IPS-18c (cell line): ENCODE results near the gene SUSD1.

ENCODE experiments used
- H3K4me3 ChIP-seq: 2 replicates; pipeline ENCODE4 v1.7.0; 2013; ENCODE audit warnings: low read depth, mild to moderate bottlenecking, low read length, moderate library complexity; ENCODE audit not compliant: insufficient read depth
- H3K9me3 ChIP-seq: one replicate; pipeline ENCODE4 v1.6.1; 2013; ENCODE audit warnings: mild to moderate bottlenecking, low read length, moderate library complexity; ENCODE audit not compliant: control insufficient read depth, insufficient read depth

The SUSD1 gene

DNA sequence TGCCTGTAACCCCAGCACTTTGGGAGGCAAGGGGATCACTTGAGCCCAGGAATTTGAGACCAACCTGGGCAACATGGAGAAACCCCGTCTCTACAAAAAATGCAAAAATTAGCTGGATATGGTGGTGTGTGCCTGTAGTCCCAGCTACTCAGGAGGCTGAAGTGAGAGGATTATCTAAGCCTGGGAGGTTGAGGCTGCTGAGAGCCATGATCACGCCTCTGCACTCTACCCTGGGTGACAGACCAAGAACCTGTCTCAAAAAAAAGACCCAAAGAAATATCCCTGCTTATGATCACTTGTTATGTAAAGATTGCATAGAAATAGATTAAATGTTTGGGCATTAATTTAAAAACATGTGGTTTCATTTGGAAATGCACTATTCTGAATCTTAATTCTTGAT lies 153.4 kb downstream of the SUSD1 start:
- Histone ChIP-seq H3K9me3 (no peaks in the 10 kb centered on the region), H3K4me3 (no peak overlapping the region)

DNA sequence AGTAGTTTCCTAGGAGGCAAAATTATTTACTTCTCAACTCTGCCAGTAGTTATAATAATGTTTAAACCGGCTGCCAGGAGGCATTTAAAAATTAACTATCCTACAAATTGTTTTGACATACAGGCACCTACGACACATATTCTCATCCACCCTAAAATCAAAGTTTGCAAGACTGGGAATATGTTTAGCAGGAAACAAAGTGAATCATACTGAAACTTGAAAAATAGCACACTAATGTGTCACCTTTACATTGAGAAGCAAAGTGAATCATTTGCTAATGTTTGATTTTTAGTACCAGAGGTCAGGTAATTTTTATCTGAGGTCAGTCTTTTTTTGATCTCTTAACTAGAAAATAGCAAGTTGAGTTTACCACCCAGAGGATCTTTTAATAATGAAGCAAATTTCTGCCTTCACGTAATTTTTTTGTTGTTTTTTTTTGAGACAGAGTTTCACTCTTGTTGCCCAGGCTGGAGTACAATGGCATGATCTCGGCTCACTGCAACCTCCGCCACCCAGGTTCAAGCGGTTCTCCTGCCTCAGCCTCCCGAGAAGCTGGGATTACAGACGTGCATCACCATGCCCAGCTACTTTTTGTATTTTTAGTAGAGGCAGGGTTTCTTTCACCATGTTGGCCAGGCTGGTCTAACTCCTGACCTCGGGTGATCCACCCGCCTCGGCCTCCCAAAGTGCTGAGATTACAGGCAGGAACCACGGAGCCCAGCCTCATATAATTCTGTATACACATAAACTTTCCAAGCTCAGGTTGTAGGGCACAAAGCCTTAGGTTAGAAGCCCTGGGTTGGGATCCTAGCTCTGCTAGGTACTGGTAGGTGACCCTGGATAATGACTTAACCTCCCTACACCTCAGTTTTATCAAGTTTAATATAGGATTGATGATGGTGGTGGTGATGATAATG lies 154.2 kb downstream of the SUSD1 start:
- Histone ChIP-seq H3K4me3 (no peak overlapping the region), H3K9me3 (no peaks in the 10 kb centered on the region)

DNA sequence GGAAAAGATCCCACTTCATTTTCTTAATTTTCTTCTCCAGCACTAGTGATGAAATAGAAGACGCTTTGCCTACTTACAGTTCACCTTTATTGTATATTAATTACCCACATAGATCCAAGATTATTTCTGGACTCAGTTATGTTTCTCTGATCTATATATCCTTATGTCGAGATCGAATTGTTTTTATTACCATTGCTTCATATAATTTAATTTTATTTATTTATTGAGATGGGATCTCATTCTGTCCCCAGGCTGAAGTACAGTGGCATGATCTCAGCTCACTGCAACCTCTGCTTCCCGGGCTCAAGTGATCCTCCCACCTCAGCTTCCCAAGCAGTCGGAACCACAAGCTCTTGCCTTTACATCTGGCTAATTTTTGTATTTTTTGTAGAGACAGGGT lies 157.2 kb downstream of the SUSD1 start:
- no peak overlapping the region for H3K4me3 ChIP-seq
- no peaks in the 10 kb centered on the region for H3K9me3 ChIP-seq

DNA sequence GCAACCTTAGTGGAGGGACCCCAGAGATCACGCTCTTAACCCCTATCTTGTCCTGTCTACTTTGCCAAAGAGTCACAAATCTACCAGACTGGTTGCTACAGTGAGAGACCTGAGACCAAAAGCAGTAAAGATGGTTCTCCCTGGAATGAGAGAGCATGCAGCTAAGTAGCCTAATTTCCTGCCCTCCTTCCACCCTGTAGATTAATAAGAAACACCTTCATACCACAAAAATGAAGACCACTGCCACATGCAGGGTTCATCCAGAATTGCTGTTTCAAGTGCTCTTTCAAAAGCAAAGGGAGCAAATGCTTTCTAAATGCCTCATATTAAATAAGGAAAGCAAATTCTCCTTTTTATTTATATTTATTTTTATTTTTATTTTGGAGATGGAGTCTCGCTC lies 159.4 kb downstream of the SUSD1 start:
- no peak overlapping the region for H3K4me3 ChIP-seq

DNA sequence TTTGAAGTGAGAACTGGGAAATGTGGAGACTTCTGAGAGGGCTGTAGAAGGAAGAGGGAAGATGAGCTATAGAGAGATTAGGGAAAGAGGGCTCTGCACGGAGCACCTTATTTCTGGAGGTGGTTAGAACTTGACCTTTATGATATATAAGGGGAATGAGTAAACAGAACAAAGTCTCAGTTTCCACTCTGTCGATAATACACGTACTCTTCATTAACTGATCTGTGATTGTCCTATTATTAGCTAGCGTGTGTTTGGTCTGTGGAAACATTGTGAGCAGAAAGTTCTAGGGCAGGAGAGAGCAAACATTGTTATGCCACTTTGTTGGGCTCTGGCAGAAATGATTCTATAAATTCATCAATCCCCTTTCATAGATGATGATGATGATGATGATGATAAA lies 159.9 kb downstream of the SUSD1 start:
- no peaks in the 10 kb centered on the region for H3K9me3 ChIP-seq
- no peak overlapping the region for H3K4me3 ChIP-seq

More for the DNA sequence above, 159.4 kb downstream of the SUSD1 start:
- no peaks in the 10 kb centered on the region for H3K9me3 ChIP-seq

DNA sequence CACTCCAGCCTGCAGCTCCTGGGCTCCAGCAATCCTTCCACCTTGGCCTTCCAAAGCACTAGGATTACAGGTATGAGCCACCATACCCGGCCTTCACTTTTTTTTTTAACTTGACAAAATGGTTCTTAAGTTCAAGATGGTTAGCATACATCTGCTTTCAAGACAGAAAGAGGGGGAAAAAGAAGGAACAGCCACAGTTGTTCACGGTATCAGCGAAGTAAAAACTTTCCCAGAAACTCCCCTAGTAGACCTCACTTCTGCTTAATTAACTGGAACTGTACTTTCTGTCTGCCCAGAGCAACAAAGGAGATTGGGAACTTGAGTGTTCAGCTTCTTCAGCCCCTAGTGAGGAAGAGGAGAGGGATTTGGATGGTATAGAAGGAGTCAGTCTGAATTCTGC lies 161.8 kb downstream of the SUSD1 start:
- Histone ChIP-seq H3K9me3 (no peaks in the 10 kb centered on the region), H3K4me3 (no peak overlapping the region)

DNA sequence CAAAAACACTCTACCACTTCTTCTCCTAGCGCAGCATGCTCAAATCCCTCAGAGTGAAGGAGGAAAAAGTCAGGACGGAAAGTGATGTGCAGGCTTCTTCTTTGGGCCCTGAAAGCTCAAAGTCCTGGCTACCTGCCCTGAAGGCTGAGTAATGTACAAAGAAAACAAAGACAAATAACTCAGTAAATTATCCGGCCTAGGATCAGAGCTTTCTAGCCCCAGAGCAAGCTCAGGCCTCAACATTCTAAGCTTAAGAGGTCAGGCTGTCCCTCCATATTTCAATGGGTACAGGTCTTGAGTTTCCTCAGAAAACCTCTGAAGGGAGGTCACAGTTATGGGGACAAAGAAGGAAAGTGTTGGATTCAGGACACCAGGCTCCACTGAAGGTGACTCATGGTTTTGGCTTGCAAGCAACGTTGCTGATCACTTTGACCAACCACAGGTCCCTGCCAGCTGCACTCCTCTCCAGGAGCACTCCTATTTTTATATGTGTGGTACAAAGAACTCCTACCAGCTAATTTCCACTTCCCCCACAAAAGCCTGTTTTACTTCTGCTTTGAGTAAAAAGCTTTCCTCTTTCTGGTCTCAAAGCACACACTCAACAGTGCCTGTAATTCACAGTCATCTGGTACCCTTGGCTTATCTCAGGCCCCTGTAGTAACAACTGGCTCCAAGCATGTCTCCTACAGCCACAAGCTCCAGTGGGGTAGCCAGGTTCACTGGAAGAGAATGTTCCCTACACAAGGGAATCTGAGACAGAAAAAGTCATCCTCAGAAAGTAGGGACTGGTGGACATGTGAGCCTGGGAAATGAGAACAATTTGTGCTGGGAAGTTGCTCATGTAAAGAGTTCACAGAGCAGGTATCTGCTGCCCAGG lies 162.8 kb downstream of the SUSD1 start:
- Histone ChIP-seq H3K9me3 (no peaks in the 10 kb centered on the region), H3K4me3 (no peak overlapping the region)

DNA sequence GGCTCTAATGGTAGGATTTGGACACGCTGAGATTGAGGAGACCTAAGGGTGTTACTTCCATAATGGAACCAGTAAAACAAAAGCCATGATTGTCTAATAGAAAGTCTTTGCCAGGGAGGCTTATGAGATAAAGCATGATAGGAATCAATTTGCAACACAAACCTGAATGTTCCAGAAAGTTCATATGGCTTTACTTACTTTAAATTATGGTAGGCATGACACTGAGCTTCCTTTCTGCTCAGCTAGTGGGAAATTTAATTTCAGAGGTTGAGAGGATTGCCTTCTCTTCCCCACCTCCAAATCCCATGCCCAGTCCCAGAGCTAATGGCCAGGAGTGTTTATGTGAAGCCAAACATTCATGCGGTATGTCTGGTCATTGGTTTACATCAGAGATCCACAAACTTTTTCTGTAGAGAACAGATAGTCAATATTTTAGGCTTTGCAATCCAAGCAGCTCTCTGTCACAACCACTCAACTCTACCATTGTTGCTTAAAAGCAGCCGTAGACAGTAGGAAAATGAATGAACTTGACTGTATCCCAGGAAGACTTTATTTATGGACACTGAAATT lies 164.0 kb downstream of the SUSD1 start:
- Histone ChIP-seq H3K9me3 (no peaks in the 10 kb centered on the region), H3K4me3 (no peak overlapping the region)

DNA sequence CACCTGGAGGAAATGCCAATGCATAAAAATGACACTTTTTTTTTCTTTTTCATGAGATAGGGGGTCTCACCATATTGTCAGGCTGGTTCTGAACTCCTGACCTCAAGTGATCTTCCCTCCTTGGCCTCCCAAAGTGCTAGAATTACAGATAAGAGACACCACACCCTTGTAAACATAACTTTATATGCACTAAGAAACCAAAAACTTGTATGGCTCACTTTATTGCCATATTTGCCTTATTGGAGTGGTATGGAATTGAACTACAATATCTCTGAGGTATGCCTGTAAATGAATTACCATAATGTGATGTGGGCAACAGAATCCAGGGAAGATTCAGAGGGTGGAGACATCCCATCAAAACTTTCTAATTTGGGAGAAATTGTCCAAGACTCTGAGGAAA lies 164.6 kb downstream of the SUSD1 start:
- H3K4me3 ChIP-seq, result no peak overlapping the region
- no peaks in the 10 kb centered on the region for H3K9me3 ChIP-seq

DNA sequence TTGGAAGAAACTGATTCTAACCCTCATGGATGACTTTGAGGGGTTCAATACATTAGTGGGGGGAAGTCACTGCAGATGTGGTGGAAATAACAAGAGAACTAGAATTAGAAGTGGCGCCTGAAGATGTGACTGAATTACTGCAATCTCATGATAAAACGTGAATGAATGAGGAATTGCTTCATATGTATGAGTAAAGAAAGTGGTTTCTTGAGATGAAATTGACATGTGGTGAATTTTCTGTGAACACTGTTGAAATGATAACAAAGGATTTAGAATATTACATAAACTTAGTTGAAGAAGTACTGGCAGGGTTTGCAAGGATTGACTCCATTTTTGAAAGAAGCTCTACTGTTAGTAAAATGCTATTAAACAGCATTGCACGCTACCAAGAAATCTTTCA lies 165.4 kb downstream of the SUSD1 start:
- no peak overlapping the region for H3K4me3 ChIP-seq
- H3K9me3 ChIP-seq, result no peaks in the 10 kb centered on the region

DNA sequence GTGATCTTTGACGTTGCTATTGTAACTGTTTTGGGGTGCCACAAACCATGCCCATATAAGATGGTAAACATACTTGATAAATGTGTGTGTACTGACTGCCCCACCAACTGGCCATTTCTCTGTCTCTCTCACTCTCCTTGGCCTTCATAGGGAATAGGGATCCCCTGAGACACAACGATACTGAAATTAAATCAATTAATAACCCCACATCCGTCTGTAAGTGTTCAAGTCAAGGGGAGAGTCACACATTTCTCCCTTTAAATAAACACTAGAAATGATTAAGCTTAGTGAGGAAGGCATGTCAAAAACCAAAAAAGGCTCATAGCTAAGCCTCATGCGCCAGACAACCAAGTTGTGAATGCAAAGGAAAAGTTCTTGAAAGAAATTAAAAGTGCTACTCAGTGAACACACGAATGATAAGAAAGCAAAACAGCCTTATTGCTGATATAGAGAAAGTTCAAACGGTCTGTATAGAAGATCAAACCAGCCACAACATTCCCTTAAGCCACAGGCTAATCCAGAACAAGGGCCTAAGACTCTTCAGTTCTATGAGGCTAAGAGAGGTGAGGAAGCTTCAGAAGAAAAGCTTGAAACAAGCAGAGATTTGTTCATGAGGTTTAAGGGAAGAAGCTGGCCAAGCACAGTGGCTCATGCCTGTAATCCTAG lies 167.4 kb downstream of the SUSD1 start:
- Histone ChIP-seq H3K9me3 (no peaks in the 10 kb centered on the region), H3K4me3 (no peak overlapping the region)

DNA sequence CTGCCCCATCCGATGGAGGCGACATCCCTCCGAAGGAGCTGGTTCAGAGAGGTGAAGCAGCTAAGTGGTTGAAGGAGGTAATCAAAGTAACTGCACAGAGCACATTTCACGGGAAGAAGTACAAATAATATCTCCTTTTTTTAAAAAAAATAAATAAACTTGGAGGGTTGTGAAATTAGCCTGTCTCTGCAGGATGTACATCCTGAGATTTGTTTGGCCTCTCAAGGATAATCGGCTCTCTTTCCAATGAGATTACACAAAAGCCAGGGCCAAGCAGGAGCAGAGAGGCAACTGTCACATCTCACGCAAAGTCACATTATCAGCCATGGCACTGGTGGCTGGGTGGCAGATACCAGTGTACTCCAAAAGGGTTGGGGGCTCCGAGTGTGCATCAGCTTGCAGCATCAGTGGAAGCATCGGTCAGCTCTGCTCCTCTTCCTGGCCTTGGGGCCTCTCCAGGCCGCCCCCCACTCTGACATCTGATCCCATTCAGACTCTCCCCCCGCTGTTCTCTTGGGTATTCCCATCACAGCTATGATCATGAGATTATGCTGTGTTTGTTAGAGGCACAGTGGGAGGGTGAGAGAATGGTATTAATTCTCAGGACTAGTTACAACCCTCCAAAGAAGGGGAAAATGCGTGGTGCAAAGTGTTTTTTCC lies 168.6 kb downstream of the SUSD1 start:
- Histone ChIP-seq H3K4me3 (no peak overlapping the region), H3K9me3 (no peaks in the 10 kb centered on the region)

DNA sequence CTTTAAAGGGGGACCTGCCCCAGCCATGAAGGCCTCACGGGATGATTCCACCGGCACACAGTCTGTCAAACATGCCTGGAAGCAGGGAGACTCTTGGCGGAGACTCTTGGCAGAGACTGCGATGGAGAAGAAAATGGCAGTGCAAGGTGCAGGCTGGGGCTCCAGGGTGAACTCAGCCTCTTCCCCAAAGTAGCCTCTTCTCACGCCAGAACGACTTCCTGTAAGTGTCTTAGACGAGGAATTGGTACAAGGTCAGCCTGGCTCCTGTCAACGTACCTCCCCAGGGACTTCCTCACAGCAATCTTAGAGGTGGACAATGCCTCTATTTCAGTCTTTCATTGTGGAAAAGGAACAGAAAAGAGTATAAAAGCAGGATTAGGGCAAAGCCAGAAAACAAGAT lies 169.2 kb downstream of the SUSD1 start:
- Histone ChIP-seq H3K4me3 (no peak overlapping the region), H3K9me3 (no peaks in the 10 kb centered on the region)

DNA sequence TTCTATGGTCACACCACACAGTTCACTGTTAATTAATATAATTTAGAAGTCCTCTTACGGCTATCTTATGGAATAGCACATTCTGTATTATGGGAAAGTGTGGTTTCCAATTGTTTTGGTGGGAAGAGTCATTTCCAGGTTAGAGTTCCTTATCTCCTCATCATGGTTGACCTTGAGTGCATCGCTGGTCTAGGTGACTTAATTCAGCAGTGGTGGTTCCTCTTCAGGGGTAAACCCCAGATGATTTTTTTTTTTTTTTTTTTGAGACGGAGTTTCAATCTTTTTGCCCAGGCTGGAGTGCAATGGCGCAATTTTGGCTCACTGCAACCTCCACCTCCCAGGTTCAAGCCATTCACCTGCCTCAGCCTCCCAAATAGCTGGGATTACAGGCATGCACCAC lies 171.6 kb downstream of the SUSD1 start:
- Histone ChIP-seq H3K9me3 (no peaks in the 10 kb centered on the region), H3K4me3 (no peak overlapping the region)

DNA sequence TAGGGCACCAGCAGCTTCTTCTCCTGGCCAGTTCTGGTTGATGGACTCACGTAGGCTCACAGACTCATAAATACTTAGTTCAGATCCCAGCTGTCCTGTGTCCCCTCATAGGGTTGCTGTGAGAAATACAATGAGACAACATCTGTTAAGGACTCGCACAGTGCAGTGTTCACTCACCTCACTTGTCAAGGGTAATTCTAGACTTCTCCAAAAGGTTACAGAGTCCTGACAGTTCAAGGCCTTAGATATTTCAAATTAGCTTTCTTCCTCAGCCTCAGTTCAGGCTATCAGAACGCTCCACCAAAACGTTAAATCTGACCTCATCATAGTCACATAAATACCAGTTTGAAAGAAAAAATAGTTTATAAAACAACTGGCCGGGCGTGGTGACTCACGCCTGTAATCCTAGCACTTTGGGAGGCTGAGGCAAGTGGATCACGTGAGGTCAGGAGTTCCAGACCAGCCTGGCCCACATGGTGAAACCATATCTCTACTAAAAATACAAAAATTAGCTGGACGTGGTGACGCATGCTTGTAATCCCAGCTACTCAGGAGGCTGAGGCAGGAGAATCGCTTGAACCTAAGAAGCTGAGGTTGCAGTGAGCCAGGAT lies 172.1 kb downstream of the SUSD1 start:
- no peak overlapping the region for H3K4me3 ChIP-seq

DNA sequence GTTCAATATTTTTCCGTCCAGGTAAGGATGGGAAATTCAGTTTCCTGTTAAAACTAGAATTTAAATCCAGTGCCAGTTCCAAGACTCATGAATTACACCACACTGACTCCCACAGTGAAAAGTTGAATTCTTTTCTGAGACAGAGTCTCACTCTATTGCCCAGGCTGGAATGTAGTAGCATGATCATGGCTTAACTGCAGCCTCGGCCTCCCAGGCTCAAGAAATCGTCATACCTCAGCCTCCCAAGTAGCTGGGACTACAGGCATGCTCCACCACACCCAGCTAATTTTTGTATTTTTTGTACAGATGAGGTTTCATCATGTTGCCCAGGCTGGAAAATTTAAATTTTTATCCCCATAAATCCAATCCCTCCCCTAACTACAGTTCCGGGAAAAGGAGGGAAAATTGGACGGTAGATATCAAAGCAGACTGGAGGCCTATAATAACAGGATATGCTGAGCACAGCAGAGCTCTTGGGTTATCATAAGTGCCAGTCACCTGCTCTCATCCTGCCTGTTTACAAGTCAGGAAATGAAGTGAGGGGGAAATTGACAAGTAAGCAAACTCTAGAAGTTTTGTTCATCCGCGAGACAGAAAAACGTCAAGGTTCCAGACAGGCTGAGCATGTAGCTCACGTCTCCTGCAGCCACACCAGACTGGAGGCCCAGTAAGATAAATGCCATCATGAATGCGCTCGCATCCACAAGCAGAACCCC lies 172.8 kb downstream of the SUSD1 start:
- Histone ChIP-seq H3K4me3 (no peak overlapping the region), H3K9me3 (no peaks in the 10 kb centered on the region)

More for the DNA sequence above, 172.1 kb downstream of the SUSD1 start:
- H3K9me3 ChIP-seq, result no peaks in the 10 kb centered on the region
